Stomach (tissue), 4 donors: ENCODE results near the gene SLC4A11.

Experiments used
- EP300 ChIP-seq: sonication (generic); formaldehyde crosslinking; IDR thresholded peaks from one replicate; pipeline ENCODE4 v1.6.1; 2017; ENCODE audit warnings: antibody characterized with exemption
- POLR2A ChIP-seq, 4 donors: fragments of 450-650 bp; IDR thresholded peaks; one replicate each; pipeline ENCODE4 v1.6.1; 2016; ENCODE audit warnings: antibody characterized with exemption in 4 of 4, control low read depth in 2 of 4, mild to moderate bottlenecking in 1 of 4, moderate library complexity in 1 of 4
- POLR2AphosphoS5 ChIP-seq, 3 donors: sonication (generic); formaldehyde crosslinking; IDR thresholded peaks; one replicate each; pipeline ENCODE4 v1.6.1; 2016; ENCODE audit warnings: antibody characterized with exemption in 3 of 3
- TF ChIP-seq, protein P1 (sequence below), 7 experiments: fragments of 450-650 bp in 4 of 7; fragments of 200-600 bp in 3 of 7; sonication (generic) in 3 of 7; IDR thresholded peaks; one replicate each; pipeline ENCODE4 v1.5.1; 2016 to 2019; ENCODE audit warnings: antibody characterized with exemption in 7 of 7, control low read depth in 2 of 7, mild to moderate bottlenecking in 1 of 7

DNA sequence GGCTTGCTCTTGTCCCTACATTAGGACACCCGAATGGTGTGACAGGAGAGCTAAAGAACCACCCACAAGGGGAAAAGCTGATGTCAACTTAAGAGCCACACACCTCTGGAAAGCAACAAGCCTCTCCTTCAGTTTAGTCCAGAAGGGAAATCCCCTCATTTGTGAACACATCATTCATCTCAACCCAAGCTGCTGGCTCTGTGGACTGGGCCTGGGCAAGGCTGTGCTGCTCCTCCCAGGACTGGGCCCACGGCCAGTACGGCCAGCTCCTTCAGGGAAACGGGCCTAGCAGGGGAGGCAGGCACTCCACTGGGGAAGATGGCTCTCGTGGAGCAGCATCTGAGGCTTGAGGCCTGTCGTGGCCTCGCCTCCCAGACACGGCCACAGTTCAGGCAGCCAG is 12.8 kb upstream of the SLC4A11 start:
- TF ChIP-seq, protein P1, sequence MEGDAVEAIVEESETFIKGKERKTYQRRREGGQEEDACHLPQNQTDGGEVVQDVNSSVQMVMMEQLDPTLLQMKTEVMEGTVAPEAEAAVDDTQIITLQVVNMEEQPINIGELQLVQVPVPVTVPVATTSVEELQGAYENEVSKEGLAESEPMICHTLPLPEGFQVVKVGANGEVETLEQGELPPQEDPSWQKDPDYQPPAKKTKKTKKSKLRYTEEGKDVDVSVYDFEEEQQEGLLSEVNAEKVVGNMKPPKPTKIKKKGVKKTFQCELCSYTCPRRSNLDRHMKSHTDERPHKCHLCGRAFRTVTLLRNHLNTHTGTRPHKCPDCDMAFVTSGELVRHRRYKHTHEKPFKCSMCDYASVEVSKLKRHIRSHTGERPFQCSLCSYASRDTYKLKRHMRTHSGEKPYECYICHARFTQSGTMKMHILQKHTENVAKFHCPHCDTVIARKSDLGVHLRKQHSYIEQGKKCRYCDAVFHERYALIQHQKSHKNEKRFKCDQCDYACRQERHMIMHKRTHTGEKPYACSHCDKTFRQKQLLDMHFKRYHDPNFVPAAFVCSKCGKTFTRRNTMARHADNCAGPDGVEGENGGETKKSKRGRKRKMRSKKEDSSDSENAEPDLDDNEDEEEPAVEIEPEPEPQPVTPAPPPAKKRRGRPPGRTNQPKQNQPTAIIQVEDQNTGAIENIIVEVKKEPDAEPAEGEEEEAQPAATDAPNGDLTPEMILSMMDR (IDR thresholded peaks at IDR 0.05) = no peak
- TF ChIP-seq POLR2A (IDR thresholded peaks at IDR 0.05) (no peak), EP300 (no peak), POLR2AphosphoS5 (IDR thresholded peaks at IDR 0.05) (no peak)
